ENCODE measurements around the gene DOCK9.

The DOCK9 gene

GRCh38 chr13:98972059-98972458, 5.8 kb downstream of the DOCK9 start:
- TF ChIP-seq EP300 (IDR thresholded peaks at IDR 0.05; ENCODE audit: borderline replicate concordance) (no peak), ZBTB7A (IDR thresholded peaks at IDR 0.05; ENCODE audit: low read depth) (no peak), YY1 (IDR thresholded peaks at IDR 0.05; ENCODE audit: low read depth) (no peak), NFIC (IDR thresholded peaks at IDR 0.05) (no peak), MAX (IDR thresholded peaks at IDR 0.05) (no peak), FOXM1 (IDR thresholded peaks at IDR 0.05; ENCODE audit: borderline replicate concordance, low read depth) (no peak), CEBPB (IDR thresholded peaks at IDR 0.05) (no peak), REST (IDR thresholded peaks at IDR 0.05; ENCODE audit: low read depth) (no peak), CREB1 (IDR thresholded peaks at IDR 0.05; ENCODE audit: low read depth) (no peak), TEAD4 (IDR thresholded peaks at IDR 0.05) (no peak), TCF12 (IDR thresholded peaks at IDR 0.05; ENCODE audit: low read depth) (no peak), TAF1 (IDR thresholded peaks at IDR 0.05; ENCODE audit: low read depth) (no peak), USF1 (IDR thresholded peaks at IDR 0.05) (no peak)

GRCh38 chr13:98970330-98970729, 7.5 kb downstream of the DOCK9 start:
- TF ChIP-seq TEAD4 (IDR thresholded peaks at IDR 0.05), result no peak
- TF ChIP-seq REST (IDR thresholded peaks at IDR 0.05; ENCODE audit: low read depth), result no peak
- TF ChIP-seq NFIC (IDR thresholded peaks at IDR 0.05), result no peak
- TF ChIP-seq EGR1 (IDR thresholded peaks at IDR 0.05), result no peak
- TF ChIP-seq EP300 (IDR thresholded peaks at IDR 0.05; ENCODE audit: borderline replicate concordance), result no peak

- TF ChIP-seq NFIC (IDR thresholded peaks at IDR 0.05) (no peak), REST (IDR thresholded peaks at IDR 0.05; ENCODE audit: low read depth) (no peak), RAD21 (IDR thresholded peaks at IDR 0.05; ENCODE audit: low read depth) (no peak)
Observed at GRCh38 chr13:98967491-98967890, 10.4 kb downstream of the DOCK9 start.

GRCh38 chr13:98966019-98966418, 11.8 kb downstream of the DOCK9 start:
- TF ChIP-seq REST (IDR thresholded peaks at IDR 0.05; ENCODE audit: low read depth) (no peak), NFIC (IDR thresholded peaks at IDR 0.05) (no peak), RAD21 (IDR thresholded peaks at IDR 0.05; ENCODE audit: low read depth) (no peak), TCF12 (IDR thresholded peaks at IDR 0.05; ENCODE audit: low read depth) (no peak), TAF1 (IDR thresholded peaks at IDR 0.05; ENCODE audit: low read depth) (no peak), EP300 (IDR thresholded peaks at IDR 0.05; ENCODE audit: borderline replicate concordance) (no peak), CEBPB (IDR thresholded peaks at IDR 0.05) (no peak), CREB1 (IDR thresholded peaks at IDR 0.05; ENCODE audit: low read depth) (no peak), EGR1 (IDR thresholded peaks at IDR 0.05) (no peak), MAX (IDR thresholded peaks at IDR 0.05) (no peak), YY1 (IDR thresholded peaks at IDR 0.05; ENCODE audit: low read depth) (no peak)
